NCI-H2107 treated with DMSO at 0.1 percent for 48 hours (cell line): Measurements from ENCODE around the gene EPHA1.

Experiments
- DNase-seq: peaks from one replicate; lab custom pipeline; 2025; ENCODE audit not compliant: unreplicated experiment; lab: John Stamatoyannopoulos, UW

EPHA1 gene

GRCh38 chr7:143408686-143409561 lies at the start of gene EPHA1:
Gene EPHA1 (minus strand): TSS chr7:143408856. CDS start chr7:143408805, 51 bp downstream.
- no peak for DNase-seq

- no peak for DNase-seq
Observed at GRCh38 chr7:143458263-143458662, 49.6 kb upstream of the EPHA1 start.

DNA sequence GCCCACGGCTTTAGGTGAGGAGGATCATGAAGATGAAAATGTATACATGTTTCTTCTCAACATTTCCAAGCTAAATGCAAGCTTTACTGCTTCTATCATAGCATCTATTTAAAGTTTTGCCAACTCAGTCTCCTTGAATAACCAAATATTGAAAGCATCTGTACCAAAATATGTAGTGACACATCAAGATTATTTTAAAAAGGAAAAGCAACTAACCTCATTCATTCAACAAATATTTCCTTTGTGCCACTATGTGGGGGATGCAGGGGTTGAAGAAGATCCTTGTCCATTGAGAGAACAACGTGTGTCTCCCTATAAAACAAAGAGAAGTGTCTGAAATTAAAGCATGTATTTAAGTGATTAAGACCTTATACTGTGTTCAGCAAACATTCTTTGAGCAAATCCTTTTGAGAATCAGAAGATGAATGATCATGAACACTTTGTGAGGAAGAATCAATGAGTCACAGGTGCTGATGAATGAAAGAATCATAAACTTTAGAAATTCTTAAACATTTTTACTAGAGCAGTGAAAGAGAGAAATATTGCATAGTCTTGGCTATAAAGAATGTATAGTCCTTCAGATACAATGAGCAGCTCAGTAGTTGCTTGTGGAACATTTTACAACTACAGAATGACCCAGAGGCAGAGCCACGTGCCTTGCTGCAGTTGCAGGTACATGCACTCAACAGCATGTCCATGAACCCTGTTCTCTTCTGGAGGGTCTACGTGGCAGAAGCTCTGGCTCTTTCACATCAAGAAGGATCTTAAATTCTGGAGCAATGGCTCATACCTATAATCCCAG lies 48.5 kb upstream of the EPHA1 start:
- no peak for DNase-seq

GRCh38 chr7:143455942-143456341 lies 47.3 kb upstream of the EPHA1 start:
- DNase-seq = no peak

- no peak for DNase-seq
Observed at GRCh38 chr7:143455491-143455890, 46.8 kb upstream of the EPHA1 start.

GRCh38 chr7:143454091-143454680 lies 45.5 kb upstream of the EPHA1 start:
- DNase-seq = no peak

GRCh38 chr7:143452495-143452894 lies 43.8 kb upstream of the EPHA1 start:
- DNase-seq = no peak

GRCh38 chr7:143451746-143452145 lies 43.1 kb upstream of the EPHA1 start:
- DNase-seq = no peak

- DNase-seq = no peak
Observed at GRCh38 chr7:143451122-143451521, 42.5 kb upstream of the EPHA1 start.

DNA sequence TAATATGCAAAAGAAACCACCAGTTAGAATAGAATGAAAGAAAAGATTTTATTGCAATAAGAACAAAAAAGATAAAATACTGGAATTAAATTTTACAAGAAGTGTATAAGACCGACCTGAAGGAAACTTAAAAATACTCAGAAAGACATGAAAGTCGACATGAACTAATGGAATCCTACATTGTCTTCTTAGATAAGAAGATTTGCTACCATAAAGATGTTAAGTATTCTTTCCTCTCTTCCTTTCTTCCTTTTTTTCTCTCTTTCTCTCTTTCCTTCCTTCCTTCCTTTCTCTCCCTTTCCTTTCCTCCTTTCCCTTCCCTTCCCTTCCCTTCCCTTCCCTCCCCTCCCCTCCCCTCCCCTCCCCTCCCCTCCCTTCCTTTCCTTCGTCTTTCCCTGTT lies 41.1 kb upstream of the EPHA1 start:
- DNase-seq = no peak

- no peak for DNase-seq
Observed at GRCh38 chr7:143448429-143448828, 39.8 kb upstream of the EPHA1 start.

- DNase-seq = no peak
Observed at GRCh38 chr7:143447466-143447865, 38.8 kb upstream of the EPHA1 start.

GRCh38 chr7:143444785-143445184 lies 36.1 kb upstream of the EPHA1 start:
- no peak for DNase-seq

GRCh38 chr7:143444063-143444782 lies 35.6 kb upstream of the EPHA1 start:
- DNase-seq = no peak

GRCh38 chr7:143443153-143443552 lies 34.5 kb upstream of the EPHA1 start, which contains the start of gene TAS2R60:
Gene TAS2R60 (plus strand): TSS chr7:143443453. CDS start chr7:143443453, 0 bp downstream.
- DNase-seq = no peak

DNA sequence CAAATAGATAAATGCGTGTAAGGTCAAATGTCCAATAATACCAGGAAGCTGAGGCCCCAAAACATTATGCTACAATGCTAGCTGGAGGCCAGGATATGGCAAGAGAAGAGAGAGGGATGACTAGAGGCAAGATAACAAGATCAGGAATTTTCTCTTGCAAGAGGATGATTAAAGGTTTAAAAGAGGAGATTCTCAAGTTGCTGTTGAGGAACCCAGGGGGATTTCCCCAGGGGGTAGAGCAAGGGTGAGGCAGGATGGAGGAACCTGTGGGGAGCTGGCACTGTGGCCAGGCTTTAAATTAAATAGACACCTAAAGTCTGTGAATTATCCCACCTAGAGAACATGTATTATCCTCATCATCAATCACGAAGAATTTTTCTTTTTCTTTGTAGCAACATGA lies 31.2 kb upstream of the EPHA1 start:
- no peak for DNase-seq

- no peak for DNase-seq
Observed at GRCh38 chr7:143437578-143437977, 28.9 kb upstream of the EPHA1 start.

DNA sequence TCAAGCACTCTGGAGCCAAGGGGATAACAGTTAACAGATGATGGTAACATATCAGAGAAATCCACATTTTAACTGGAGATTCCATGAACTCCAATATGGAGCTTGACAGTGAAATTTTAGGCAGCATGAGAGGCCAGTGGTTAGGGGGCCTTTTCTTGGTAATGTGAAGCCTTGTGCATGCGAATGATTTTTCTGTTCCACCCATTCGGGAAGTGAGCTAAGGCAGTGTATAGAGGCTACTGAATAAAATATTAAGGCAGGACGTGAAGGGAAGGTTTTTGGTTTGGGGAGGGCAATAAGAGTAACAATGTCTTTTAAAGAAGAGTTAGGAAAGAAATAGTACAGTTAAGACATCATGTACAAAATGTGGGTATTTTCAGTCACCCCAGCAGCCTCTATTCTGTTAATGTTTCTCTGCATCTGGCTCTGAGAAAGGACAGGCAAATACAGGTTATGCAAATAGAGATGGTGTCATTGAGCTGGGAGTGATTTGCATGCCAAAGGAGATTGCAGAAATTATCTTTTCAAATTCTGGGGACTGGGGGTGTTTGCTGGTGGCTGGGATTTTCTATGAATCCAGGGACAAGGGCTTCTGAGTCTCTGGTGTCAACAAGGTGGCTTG lies 27.8 kb upstream of the EPHA1 start:
- DNase-seq = no peak

- DNase-seq = no peak
Observed at GRCh38 chr7:143435266-143435665, 26.6 kb upstream of the EPHA1 start.

- no peak for DNase-seq
Observed at GRCh38 chr7:143434660-143435059, 26.0 kb upstream of the EPHA1 start.

GRCh38 chr7:143433759-143434158 lies 25.1 kb upstream of the EPHA1 start:
- DNase-seq = no peak
